Endothelial cell of umbilical vein (primary cell): ENCODE measurements around the gene ERCC2. TPM values are rescaled to one million over a fixed set of nuclear protein-coding genes. Genes with fewer than 3 reads are reported as not detected.

Experiments used
- BruUV-seq: library from RNA; stranded (reverse); fragments of 400-500 nt; replicated peaks from 2 replicates; lab custom pipeline; 2021; lab: Mats Ljungman, UMichigan
- CTCF ChIA-PET: fragments of 300-600, 350-600 bp; sonication (Branson Sonifier 250); formaldehyde crosslinking; loops from one replicate; lab custom pipeline; 2021; ENCODE audit warnings: antibody characterized with exemption, inconsistent platforms; lab: Charles Lee
- POLR2A ChIA-PET: fragments of 300-600, 350-600 bp; sonication (Branson Sonifier 250); formaldehyde crosslinking; loops from one replicate; lab custom pipeline; 2021; ENCODE audit warnings: antibody characterized with exemption, inconsistent platforms; lab: Charles Lee
- DNase-seq: peaks from one replicate; pipeline ENCODE4 v3.0.0-alpha.2; 2011; ENCODE audit warnings: low read depth, low spot score
- FAIRE-seq: peaks from 2 replicates; lab custom pipeline; 2011; peaks lifted over from hg19 to GRCh38; lab: Jason Lieb, UNC
- H2AFZ ChIP-seq: 2 replicates; pipeline ENCODE4 v1.6.0; 2012; ENCODE audit warnings: low read depth, low read length, control low read depth, inconsistent platforms
- H3K27ac ChIP-seq: 2 replicates; pipeline ENCODE4 v1.5.1; 2011; ENCODE audit warnings: low read depth, mild to moderate bottlenecking, control low read depth, low read length, moderate library complexity; ENCODE audit not compliant: insufficient read depth
- H3K27me3 ChIP-seq, 2 experiments: 2 replicates each; pipeline versions ENCODE4 v1.6.0 to v1.6.1; 2011; ENCODE audit warnings: low read length in 2 of 2, mixed read lengths in 1 of 2; ENCODE audit not compliant: control insufficient read depth in 2 of 2, insufficient read depth in 2 of 2
- H3K36me3 ChIP-seq, 2 experiments: 2 replicates in 1 of 2; 3 replicates in 1 of 2; pipeline ENCODE4 v1.5.1; 2011; ENCODE audit warnings: low read length in 2 of 2, mild to moderate bottlenecking in 1 of 2, moderate library complexity in 1 of 2; ENCODE audit not compliant: control insufficient read depth in 2 of 2, insufficient read depth in 2 of 2; ENCODE audit errors: extremely low read depth in 1 of 2
- H3K4me1 ChIP-seq: 3 replicates; pipeline ENCODE4 v1.5.1; 2011; ENCODE audit warnings: mild to moderate bottlenecking, low read length; ENCODE audit not compliant: control insufficient read depth, insufficient read depth; ENCODE audit errors: extremely low read depth
- H3K4me2 ChIP-seq: 2 replicates; pipeline ENCODE4 v1.6.1; 2011; ENCODE audit warnings: low read length, control low read depth, mixed read lengths; ENCODE audit not compliant: insufficient read depth
- H3K4me3 ChIP-seq, 3 experiments: fragments of 200-600 bp in 1 of 3; sonication (generic), shearing (Covaris generic) in 1 of 3; replicated peaks in 1 of 3; 2 replicates each; pipeline ENCODE4 v1.5.1; 2011 to 2016; ENCODE audit warnings: control low read depth in 3 of 3, low read length in 3 of 3, mild to moderate bottlenecking in 2 of 3, inconsistent platforms in 1 of 3, low read depth in 1 of 3, moderate library complexity in 1 of 3; ENCODE audit not compliant: insufficient read depth in 1 of 3
- H3K79me2 ChIP-seq: 2 replicates; pipeline ENCODE4 v1.6.0; 2012; ENCODE audit warnings: low read length, inconsistent platforms; ENCODE audit not compliant: control insufficient read depth, insufficient read depth
- H3K9ac ChIP-seq: replicated peaks from 2 replicates; pipeline ENCODE3; 2011; ENCODE audit warnings: low read length, control low read depth; ENCODE audit not compliant: insufficient read depth; ENCODE audit errors: extremely low read depth
- H3K9me1 ChIP-seq: replicated peaks from 3 replicates; pipeline ENCODE4 v1.6.0; 2011; ENCODE audit warnings: mild to moderate bottlenecking, low read length; ENCODE audit not compliant: control insufficient read depth, insufficient read depth; ENCODE audit errors: extremely low read depth
- H3K9me3 ChIP-seq: replicated peaks from 2 replicates; pipeline ENCODE4 v1.5.1; 2012; ENCODE audit warnings: low read length, inconsistent platforms; ENCODE audit not compliant: control insufficient read depth, insufficient read depth
- H4K20me1 ChIP-seq: replicated peaks from 2 replicates; pipeline ENCODE3; 2011; ENCODE audit warnings: mild to moderate bottlenecking, low read length; ENCODE audit not compliant: control insufficient read depth, insufficient read depth; ENCODE audit errors: extremely low read depth
- CTCF ChIP-seq, 2 donors: IDR thresholded peaks; 1 replicate in 1 of 2; 2 replicates in 1 of 2; pipeline ENCODE4 v1.5.1; 2011; ENCODE audit warnings: low read length in 2 of 2, mild to moderate bottlenecking in 2 of 2, moderate library complexity in 2 of 2, control low read depth in 1 of 2, inconsistent platforms in 1 of 2, low read depth in 1 of 2; ENCODE audit not compliant: insufficient read depth in 1 of 2; ENCODE audit errors: extremely low read depth in 1 of 2
- EZH2 ChIP-seq: IDR thresholded peaks from 2 replicates; pipeline ENCODE4 v1.6.1; 2012; ENCODE audit warnings: borderline replicate concordance, low read depth, mild to moderate bottlenecking, moderate library complexity, low read length, inconsistent platforms; ENCODE audit not compliant: severe bottlenecking
- FOS ChIP-seq: IDR thresholded peaks from 2 replicates; pipeline ENCODE4 v1.6.1; 2011; ENCODE audit warnings: mild to moderate bottlenecking, low read length, moderate library complexity, borderline replicate concordance; ENCODE audit not compliant: insufficient read depth
- GATA2 ChIP-seq: IDR thresholded peaks from 2 replicates; pipeline ENCODE4 v1.7.0; 2011; ENCODE audit warnings: low read depth, mild to moderate bottlenecking, moderate library complexity, mixed read lengths, low read length; ENCODE audit not compliant: insufficient read length, insufficient read depth
- JUN ChIP-seq: IDR thresholded peaks from 2 replicates; pipeline ENCODE4 v1.6.1; 2011; ENCODE audit warnings: borderline replicate concordance, low read depth; ENCODE audit not compliant: insufficient read length, insufficient read depth
- MYC ChIP-seq: IDR thresholded peaks from one replicate; pipeline ENCODE4 v1.6.1; 2011; ENCODE audit warnings: mild to moderate bottlenecking, low read depth, low read length
- POLR2A ChIP-seq: IDR thresholded peaks from 2 replicates; pipeline ENCODE4 v1.6.1; 2012; ENCODE audit warnings: low read depth, mild to moderate bottlenecking, control low read depth, low read length
- POLR2AphosphoS5 ChIP-seq: IDR thresholded peaks from 2 replicates; pipeline ENCODE4 v1.6.1; 2012; ENCODE audit warnings: low read depth, mild to moderate bottlenecking, control low read depth, low read length, moderate library complexity; ENCODE audit not compliant: insufficient read depth
- dilution Hi-C: fragments of 300-500 bp; cut with MboI; formaldehyde crosslinking; loops from one replicate; pipeline ENCODE4 v1.15.0; 2019; ENCODE audit warnings: low sequenced_read_pairs; ENCODE audit not compliant: extremely low pct_ligation_motif_present
- intact Hi-C: fragments of 100-400 bp; cut with micrococcal nuclease; formaldehyde crosslinking; loops from one replicate; pipeline ENCODE4 v1.10.0; 2022
- polyA plus RNA-seq, 4 experiments: library from polyadenylated mRNA; depleted of rRNA in 3 of 4; stranded (reverse) in 3 of 4; unstranded in 1 of 4; fragments of >200 nt; gene quantifications; 2 replicates each; pipeline versions ENCODE4 v1.2.1 to v1.2.3, GENCODE V29; 2011 to 2012; ENCODE audit warnings: missing spikeins in 1 of 4
- total RNA-seq: library from RNA; stranded (reverse); gene quantifications from 2 replicates; pipeline ENCODE4 v1.2.3, GENCODE V29; 2021
- TF ChIP-seq, protein P1 (sequence below): IDR thresholded peaks from 2 replicates; pipeline ENCODE4 v1.6.1; 2011; ENCODE audit not compliant: insufficient read depth, insufficient read length

Gene ERCC2
- total and polyA plus RNA-seq, 2 donors (not counting 3 experiments of a cell fraction or from before 2014, with no cell fraction given), result 59.9 to 61.8 TPM

GRCh38 chr19:45305421-45305820, 65.0 kb downstream of the ERCC2 start:
- CTCF ChIA-PET, result no interaction called here
- BruUV-seq, result no TSS peak
- Histone ChIP-seq H4K20me1 (no peaks in the 10 kb centered on the region), H2AFZ (no peak overlapping the region), H3K4me1 (no peaks in the 10 kb centered on the region), H3K4me3 (no peak overlapping the region), H3K9ac (no peak overlapping the region), H3K79me2 (no peaks in the 10 kb centered on the region), H3K9me3 (no peaks in the 10 kb centered on the region), H3K27ac (no peak overlapping the region), H3K36me3 (no peaks in the 10 kb centered on the region), H3K27me3 (peaks cover 0 to 7% of the 10 kb centered on the region in 2 experiments), H3K9me1 (no peaks in the 10 kb centered on the region), H3K4me2 (no peak overlapping the region)
- DNase-seq (no peak), FAIRE-seq (no peak)
- TF ChIP-seq, protein P1, sequence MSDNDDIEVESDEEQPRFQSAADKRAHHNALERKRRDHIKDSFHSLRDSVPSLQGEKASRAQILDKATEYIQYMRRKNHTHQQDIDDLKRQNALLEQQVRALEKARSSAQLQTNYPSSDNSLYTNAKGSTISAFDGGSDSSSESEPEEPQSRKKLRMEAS, result no peak
- TF ChIP-seq FOS, result no peak
- dilution Hi-C loops, result no loop called here
- POLR2A ChIA-PET, result no interaction called here
- intact Hi-C loops, result no loop called here

- Histone ChIP-seq H3K9ac (no peak overlapping the region), H3K79me2 (no peaks in the 10 kb centered on the region), H3K9me1 (no peaks in the 10 kb centered on the region), H3K27ac (no peak overlapping the region), H3K9me3 (no peaks in the 10 kb centered on the region), H3K36me3 (no peaks in the 10 kb centered on the region), H2AFZ (no peak overlapping the region), H4K20me1 (no peaks in the 10 kb centered on the region), H3K27me3 (peaks cover 0 to 7% of the 10 kb centered on the region in 2 experiments), H3K4me2 (no peak overlapping the region), H3K4me3 (no peak overlapping the region), H3K4me1 (no peaks in the 10 kb centered on the region)
- CTCF ChIA-PET, result no interaction called here
- FAIRE-seq, result no peak
- no TSS peak for BruUV-seq
- intact Hi-C loops, result no loop called here
- POLR2A ChIA-PET, result no interaction called here
- dilution Hi-C loops, result no loop called here
- TF ChIP-seq, protein P1, result no peak
- TF ChIP-seq FOS, result no peak
- TF ChIP-seq POLR2AphosphoS5, result no peak
- no peak for TF ChIP-seq POLR2A
- TF ChIP-seq EZH2, result no peak
- no peak for TF ChIP-seq CTCF (IDR thresholded peaks at IDR 0.05; ENCODE audit: extremely low read depth in 1 of 2, insufficient read depth in 1 of 2, low read depth in 1 of 2, low read length in 2 of 2)
- TF ChIP-seq GATA2, result no peak
- no peak for TF ChIP-seq JUN
- TF ChIP-seq MYC, result no peak
- no peak for DNase-seq
Measured at GRCh38 chr19:45305007-45305406, 65.4 kb downstream of the ERCC2 start.
